GM21619 (cell line): Measurements from ENCODE around the gene PHKA2.

Experiments used
- ATAC-seq: cut with Tn5 transposase; IDR thresholded peaks from one replicate; pipeline ENCODE4 v1.9.1; 2021; ENCODE audit not compliant: unreplicated experiment

PHKA2 gene

GRCh38 chrX:18890049-18890381 is 93.9 kb downstream of the PHKA2 start:
- ATAC-seq: no peak

- ATAC-seq: no peak
Observed at GRCh38 chrX:18889346-18890048, 94.4 kb downstream of the PHKA2 start.

GRCh38 chrX:18888281-18888680 is 95.6 kb downstream of the PHKA2 start:
- ATAC-seq: no peak

- ATAC-seq: no peak
Observed at GRCh38 chrX:18887825-18888212, 96.1 kb downstream of the PHKA2 start.

GRCh38 chrX:18887177-18887824 is 96.6 kb downstream of the PHKA2 start:
- no peak for ATAC-seq

GRCh38 chrX:18886344-18887161 is 97.4 kb downstream of the PHKA2 start:
- peak; percentile 71 for ATAC-seq

GRCh38 chrX:18886005-18886343 is 97.9 kb downstream of the PHKA2 start:
- ATAC-seq: peak; percentile 36

- no peak for ATAC-seq
Observed at GRCh38 chrX:18885328-18886004, 98.4 kb downstream of the PHKA2 start.

DNA sequence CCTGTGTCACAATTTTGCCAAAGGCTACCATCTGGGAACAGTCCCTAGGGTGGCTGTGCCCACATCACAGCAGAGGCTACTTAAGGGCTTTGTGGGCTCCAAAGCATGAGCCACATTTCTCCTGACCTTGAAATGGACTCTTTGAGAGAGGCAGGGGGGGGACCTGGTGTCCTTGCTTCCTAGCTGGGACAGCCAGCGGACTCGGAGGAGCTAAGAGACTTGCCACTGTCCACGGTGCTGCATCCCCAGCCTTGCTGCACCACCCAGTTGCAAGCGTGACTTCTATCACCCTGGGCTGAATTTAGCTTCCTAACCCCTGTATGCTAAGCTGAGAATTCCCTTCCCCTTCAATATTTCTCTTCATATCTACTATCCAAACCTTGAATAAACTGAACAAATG is 99.0 kb downstream of the PHKA2 start:
- no peak for ATAC-seq

GRCh38 chrX:18883961-18884765 is 99.8 kb downstream of the PHKA2 start:
- ATAC-seq: no peak

DNA sequence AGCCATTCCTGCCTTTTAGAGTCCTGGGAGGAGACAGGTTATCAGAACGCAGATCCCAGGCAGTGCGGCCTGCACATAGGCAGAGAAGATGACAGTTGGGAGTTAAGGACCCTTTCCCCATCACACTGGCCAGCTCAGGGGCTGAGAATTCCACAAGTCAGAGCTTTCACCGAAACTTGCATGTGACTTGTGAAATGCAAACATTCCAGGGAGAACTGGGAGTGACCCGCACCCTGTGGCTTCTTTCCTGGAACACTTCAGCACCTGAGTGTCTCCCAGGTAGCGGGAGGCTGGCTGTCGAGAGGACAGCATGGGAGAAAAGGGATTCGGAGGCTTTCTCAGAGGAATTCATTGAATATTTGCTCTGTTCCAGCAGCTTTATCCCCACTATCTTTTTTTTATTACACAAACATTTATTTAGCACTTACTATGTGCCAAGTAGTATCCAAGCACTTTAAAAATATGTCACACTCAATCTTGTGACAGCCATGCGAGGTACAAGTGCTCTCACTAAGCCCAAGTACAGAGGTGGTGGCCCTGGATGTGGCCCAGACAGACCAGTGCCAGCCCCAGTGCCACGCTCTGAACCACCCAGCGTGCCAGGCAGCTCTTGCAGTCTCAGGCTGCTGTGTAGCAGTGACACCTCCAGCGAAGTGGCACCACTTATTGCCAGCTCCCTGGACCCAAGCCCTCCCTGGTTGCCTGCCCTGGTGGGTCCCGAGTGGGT is 100.5 kb downstream of the PHKA2 start:
- ATAC-seq: no peak

- ATAC-seq: no peak
Observed at GRCh38 chrX:18879144-18879543, 104.8 kb downstream of the PHKA2 start.

DNA sequence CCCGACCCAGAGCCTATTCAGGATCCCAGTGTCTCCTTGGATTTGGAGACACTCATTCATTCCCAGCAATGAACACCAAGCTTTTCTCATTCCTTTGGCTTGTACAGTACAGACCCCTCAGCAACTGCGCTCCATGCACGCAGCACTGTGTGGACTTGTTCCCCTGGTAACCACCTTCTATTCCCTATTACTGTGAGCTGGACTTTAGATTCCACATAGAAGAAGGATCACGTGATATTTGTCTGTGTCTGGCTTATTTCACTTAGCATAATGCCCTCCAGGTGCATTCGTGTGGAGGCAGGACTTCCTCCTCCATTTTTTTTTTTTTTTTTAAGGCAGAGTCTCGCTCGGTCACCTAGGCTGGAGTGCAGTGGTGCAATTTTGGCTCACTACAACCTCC is 106.4 kb downstream of the PHKA2 start:
- ATAC-seq: no peak

DNA sequence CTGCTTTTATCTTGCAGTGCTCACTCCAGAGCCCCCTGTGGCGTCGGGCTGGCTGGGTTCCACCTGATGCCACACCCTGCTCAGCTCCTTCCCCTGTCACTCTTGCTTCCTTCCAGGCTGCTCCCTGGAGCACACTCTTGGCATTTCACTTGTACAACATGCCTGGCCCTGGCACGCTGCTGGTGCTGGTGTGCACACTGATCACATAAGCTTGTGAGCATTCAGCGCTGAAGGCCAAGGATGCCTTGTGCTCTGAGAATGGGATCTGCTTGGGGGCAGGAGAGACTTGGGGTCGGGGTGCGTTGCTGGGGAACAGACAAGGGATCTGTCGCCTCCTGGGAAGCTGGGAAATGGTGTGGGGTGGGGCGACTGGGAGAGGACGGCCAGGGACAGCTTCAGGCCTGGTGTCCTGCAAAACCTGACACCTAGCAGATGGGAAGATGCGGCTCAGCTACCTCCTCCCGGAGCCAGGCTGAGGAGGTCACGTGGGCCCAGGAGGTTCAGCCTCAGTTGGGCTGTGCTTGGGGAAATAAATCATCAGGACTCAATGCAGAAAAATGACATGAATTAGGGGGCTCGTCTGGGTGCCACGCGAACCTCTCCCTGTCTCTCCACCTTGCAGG is 108.5 kb downstream of the PHKA2 start:
- ATAC-seq: no peak

DNA sequence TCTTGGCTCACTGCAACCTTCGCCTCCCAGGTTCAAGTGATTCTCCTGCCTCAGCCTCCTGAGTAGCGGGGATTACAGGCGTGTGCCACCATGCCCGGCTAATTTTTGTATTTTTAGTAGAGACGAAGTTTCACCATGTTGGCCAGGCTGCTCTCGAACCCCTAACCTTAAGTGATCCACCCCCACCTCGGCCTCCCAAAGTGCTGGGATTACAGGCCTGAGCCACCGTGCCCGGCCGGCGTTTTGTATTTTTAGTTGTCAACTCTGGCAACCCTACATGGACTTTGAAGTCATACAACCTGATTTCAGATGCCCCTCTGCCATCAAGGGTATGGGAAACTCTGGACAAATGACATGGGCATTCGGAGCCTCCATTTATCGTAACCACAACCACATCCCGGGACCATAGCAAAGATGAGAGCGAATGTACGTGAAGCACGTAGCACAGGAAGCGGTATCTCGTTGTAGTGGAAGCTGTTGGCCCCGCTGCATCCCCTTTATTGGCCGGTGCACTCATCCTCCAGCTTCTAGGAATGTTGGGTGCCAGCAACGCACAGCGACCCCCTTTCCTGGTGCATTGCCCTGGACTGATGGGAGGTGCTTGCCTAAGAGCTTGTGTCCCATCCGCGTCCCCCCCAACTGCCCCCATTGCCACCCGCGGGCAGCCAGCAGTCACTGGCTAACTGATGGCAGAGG is 109.2 kb downstream of the PHKA2 start:
- ATAC-seq: no peak

DNA sequence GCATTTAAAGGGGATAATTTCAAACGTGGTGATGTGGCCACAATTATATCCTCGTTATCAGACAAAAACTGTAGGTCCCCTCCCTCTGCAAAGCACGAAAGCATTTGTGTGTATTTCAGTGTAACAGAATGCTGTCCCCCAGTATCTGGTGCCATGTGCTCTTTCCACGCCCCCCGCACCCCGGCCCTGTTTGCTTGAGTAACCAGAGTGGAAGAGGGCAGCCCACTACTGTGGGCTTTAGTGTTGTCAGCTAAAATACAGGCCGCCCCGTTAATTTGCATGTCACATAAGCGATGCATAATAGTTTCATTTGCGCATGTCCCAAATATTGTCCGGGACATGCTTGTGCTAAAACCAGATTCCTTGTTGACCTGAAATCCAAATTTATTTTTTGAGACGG is 110.1 kb downstream of the PHKA2 start:
- ATAC-seq: no peak

DNA sequence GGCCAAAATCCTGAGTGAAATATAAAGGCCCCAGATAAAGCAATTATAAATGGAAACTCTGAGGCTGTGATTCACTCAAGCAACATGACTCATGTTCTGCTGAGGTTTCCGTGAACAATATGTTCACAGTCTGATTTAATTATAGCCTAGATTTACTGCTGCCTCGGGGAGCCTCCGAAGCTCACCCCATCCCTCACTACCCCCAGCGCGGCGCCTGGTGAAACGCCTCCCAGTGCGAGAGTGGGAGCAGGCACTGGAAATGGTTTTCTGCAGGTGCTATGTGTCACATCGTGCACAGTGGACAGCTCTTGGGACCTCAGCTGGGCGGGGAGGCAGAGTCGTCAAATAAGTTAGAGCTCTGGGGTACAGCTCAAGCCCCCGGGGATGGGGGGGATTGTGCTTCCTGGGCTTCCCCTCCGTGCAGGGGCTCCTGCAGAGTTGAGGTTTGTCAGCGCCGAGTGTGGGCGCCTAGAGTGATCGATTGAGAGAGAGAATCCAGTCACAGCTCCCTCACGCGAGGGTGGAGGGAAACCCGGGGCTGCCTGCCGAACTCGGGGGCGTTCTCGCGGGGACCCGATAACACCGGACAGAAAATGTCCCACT is 110.6 kb downstream of the PHKA2 start:
- ATAC-seq: no peak

- no peak for ATAC-seq
Observed at GRCh38 chrX:18872621-18873020, 111.3 kb downstream of the PHKA2 start.

- no peak for ATAC-seq
Observed at GRCh38 chrX:18871970-18872369, 111.9 kb downstream of the PHKA2 start.
